HEK293 (cell line): ENCODE data around the gene CAPZB.

Experiments
- CTCF ChIA-PET: fragments of 350-600 bp; formaldehyde crosslinking; extraction: SDS; loops from one replicate; lab custom pipeline; 2021; ENCODE audit warnings: antibody characterized with exemption; lab: Yijun Ruan, JAX
- POLR2A ChIA-PET: fragments of 300-600 bp; formaldehyde crosslinking; extraction: SDS; loops from one replicate; lab custom pipeline; 2020; ENCODE audit warnings: antibody characterized with exemption, inconsistent platforms; lab: Yijun Ruan, JAX
- H3K27ac ChIP-seq: fragments of 200-500 bp; sonication (Bioruptor generic); 2 replicates; pipeline ENCODE4 v1.5.1; 2014; ENCODE audit warnings: low read depth, low read length, control low read depth, inconsistent platforms; ENCODE audit errors: extremely low read depth
- H3K36me3 ChIP-seq, 2 experiments: fragments of 200-500 bp in 1 of 2; sonication (Bioruptor generic) in 1 of 2; 1 replicate in 1 of 2; 2 replicates in 1 of 2; pipeline ENCODE4 v1.5.1; 2014 to 2017; ENCODE audit warnings: inconsistent platforms in 2 of 2, low read length in 2 of 2; ENCODE audit not compliant: control insufficient read depth in 2 of 2, insufficient read depth in 1 of 2
- H3K4me1 ChIP-seq: fragments of 200-500 bp; sonication (Bioruptor generic); 2 replicates; pipeline ENCODE4 v1.5.1; 2014; ENCODE audit warnings: mild to moderate bottlenecking, low read length, inconsistent platforms; ENCODE audit not compliant: control insufficient read depth, insufficient read depth
- H3K4me3 ChIP-seq: 2 replicates; pipeline ENCODE4 v1.5.1; 2011; ENCODE audit warnings: low read depth, mild to moderate bottlenecking, control low read depth, low read length, moderate library complexity
- H3K9me3 ChIP-seq: fragments of 200-500 bp; sonication (Bioruptor generic); 2 replicates; pipeline ENCODE4 v1.5.1; 2014; ENCODE audit warnings: low read depth, low read length, inconsistent platforms; ENCODE audit not compliant: control insufficient read depth, insufficient read depth
- GLIS1 ChIP-seq: fragments of 450-650 bp; formaldehyde crosslinking; IDR thresholded peaks from 2 replicates; pipeline ENCODE4 v1.5.1; 2016; ENCODE audit warnings: missing biosample characterization, missing genetic modification characterization
- KLF17 ChIP-seq: fragments of 450-650 bp; formaldehyde crosslinking; IDR thresholded peaks from 2 replicates; pipeline ENCODE4 v1.5.1; 2016; ENCODE audit warnings: missing biosample characterization, missing genetic modification characterization
- KLF8 ChIP-seq: fragments of 450-650 bp; formaldehyde crosslinking; IDR thresholded peaks from 2 replicates; pipeline ENCODE4 v1.5.1; 2016; ENCODE audit warnings: missing biosample characterization, missing genetic modification characterization
- PBX3 ChIP-seq: sonication (generic); formaldehyde crosslinking; IDR thresholded peaks from 2 replicates; pipeline ENCODE4 v1.8.1; 2022; ENCODE audit warnings: mild to moderate bottlenecking, moderate library complexity, missing genetic modification reagents
- PRDM4 ChIP-seq: fragments of 450-650 bp; formaldehyde crosslinking; IDR thresholded peaks from 2 replicates; pipeline ENCODE4 v1.5.1; 2017; ENCODE audit warnings: missing biosample characterization, missing genetic modification characterization
- SCRT1 ChIP-seq: fragments of 450-650 bp; formaldehyde crosslinking; IDR thresholded peaks from 2 replicates; pipeline ENCODE4 v1.5.1; 2016; ENCODE audit warnings: missing biosample characterization, missing genetic modification characterization, borderline replicate concordance
- SCRT2 ChIP-seq: fragments of 450-650 bp; formaldehyde crosslinking; IDR thresholded peaks from 2 replicates; pipeline ENCODE4 v1.5.1; 2016; ENCODE audit warnings: missing biosample characterization, missing genetic modification characterization
- ZBTB21 ChIP-seq: fragments of 450-650 bp; formaldehyde crosslinking; IDR thresholded peaks from 2 replicates; pipeline ENCODE4 v1.5.1; 2017; ENCODE audit warnings: missing biosample characterization, missing genetic modification characterization
- ZNF10 ChIP-seq: fragments of 450-650 bp; formaldehyde crosslinking; IDR thresholded peaks from 2 replicates; pipeline ENCODE4 v1.5.1; 2017; ENCODE audit warnings: missing biosample characterization, missing genetic modification characterization
- ZNF157 ChIP-seq: fragments of 450-650 bp; formaldehyde crosslinking; IDR thresholded peaks from 2 replicates; pipeline ENCODE4 v1.5.1; 2016; ENCODE audit warnings: missing biosample characterization, missing genetic modification characterization
- ZNF16 ChIP-seq: fragments of 450-650 bp; formaldehyde crosslinking; IDR thresholded peaks from 2 replicates; pipeline ENCODE4 v1.5.1; 2016; ENCODE audit warnings: low read depth, missing biosample characterization, missing genetic modification characterization
- ZNF184 ChIP-seq: fragments of 450-650 bp; IDR thresholded peaks from 2 replicates; pipeline ENCODE4 v1.5.1; 2018; ENCODE audit warnings: missing biosample characterization, mild to moderate bottlenecking, missing genetic modification characterization
- ZNF19 ChIP-seq: fragments of 450-650 bp; formaldehyde crosslinking; IDR thresholded peaks from 2 replicates; pipeline ENCODE4; 2016; ENCODE audit warnings: missing biosample characterization, missing genetic modification characterization, low read depth
- ZNF350 ChIP-seq: fragments of 450-650 bp; formaldehyde crosslinking; IDR thresholded peaks from 2 replicates; pipeline ENCODE4 v1.5.0; 2017; ENCODE audit warnings: missing biosample characterization, mild to moderate bottlenecking, missing genetic modification characterization
- ZNF362 ChIP-seq: fragments of 450-650 bp; formaldehyde crosslinking; IDR thresholded peaks from 2 replicates; pipeline ENCODE4 v1.5.1; 2016; ENCODE audit warnings: missing biosample characterization, missing genetic modification characterization
- ZNF366 ChIP-seq: fragments of 450-650 bp; formaldehyde crosslinking; conservative IDR thresholded peaks from 2 replicates; pipeline ENCODE4 v1.5.1; 2016; ENCODE audit warnings: missing biosample characterization, missing genetic modification characterization
- ZNF549 ChIP-seq: fragments of 450-650 bp; IDR thresholded peaks from 2 replicates; pipeline ENCODE4 v1.5.1; 2018; ENCODE audit warnings: missing biosample characterization, missing genetic modification characterization, mild to moderate bottlenecking, inconsistent platforms, moderate library complexity
- ZNF585B ChIP-seq: fragments of 450-650 bp; formaldehyde crosslinking; IDR thresholded peaks from 2 replicates; pipeline ENCODE4 v1.5.1; 2016; ENCODE audit warnings: missing biosample characterization, missing genetic modification characterization
- ZNF623 ChIP-seq: fragments of 450-650 bp; formaldehyde crosslinking; IDR thresholded peaks from 2 replicates; pipeline ENCODE4 v1.5.1; 2016; ENCODE audit warnings: missing biosample characterization, missing genetic modification characterization
- ZNF626 ChIP-seq: fragments of 450-650 bp; sonication (Bioruptor Pico); formaldehyde crosslinking; IDR thresholded peaks from 2 replicates; pipeline ENCODE4 v1.5.1; 2018; ENCODE audit warnings: missing biosample characterization, missing genetic modification characterization, inconsistent platforms
- ZNF629 ChIP-seq: fragments of 450-650 bp; formaldehyde crosslinking; IDR thresholded peaks from 2 replicates; pipeline ENCODE4 v1.5.1; 2017; ENCODE audit warnings: missing biosample characterization, missing genetic modification characterization
- ZNF654 ChIP-seq: fragments of 450-650 bp; formaldehyde crosslinking; IDR thresholded peaks from 2 replicates; pipeline ENCODE4 v1.5.1; 2016; ENCODE audit warnings: low read depth, missing biosample characterization, missing genetic modification characterization
- ZNF707 ChIP-seq: fragments of 450-650 bp; formaldehyde crosslinking; IDR thresholded peaks from 2 replicates; pipeline ENCODE4 v1.5.1; 2016; ENCODE audit warnings: missing biosample characterization, missing genetic modification characterization
- ZNF747 ChIP-seq: fragments of 450-650 bp; formaldehyde crosslinking; IDR thresholded peaks from 2 replicates; pipeline ENCODE4 v1.5.1; 2016; ENCODE audit warnings: missing biosample characterization, missing genetic modification characterization
- ZNF776 ChIP-seq: fragments of 450-650 bp; formaldehyde crosslinking; IDR thresholded peaks from 2 replicates; pipeline ENCODE4 v1.5.0; 2017; ENCODE audit warnings: missing biosample characterization, missing genetic modification characterization, borderline replicate concordance
- ZNF785 ChIP-seq: fragments of 450-650 bp; formaldehyde crosslinking; IDR thresholded peaks from 2 replicates; pipeline ENCODE4 v1.5.1; 2016; ENCODE audit warnings: missing biosample characterization, missing genetic modification characterization
- ZSCAN4 ChIP-seq: fragments of 450-650 bp; formaldehyde crosslinking; IDR thresholded peaks from 2 replicates; pipeline ENCODE4 v1.5.1; 2017; ENCODE audit warnings: missing biosample characterization, missing genetic modification characterization

Gene CAPZB

GRCh38 chr1:19448491-19449439 lies 36.6 kb downstream of the CAPZB start (continued):
- no peak for TF ChIP-seq PBX3 (CRISPR knock-in tag)
- no peak for TF ChIP-seq ZNF626 (tag by site-specific recombination)
- TF ChIP-seq ZNF629 (tag by site-specific recombination), result no peak
- TF ChIP-seq SCRT2 (tag by site-specific recombination), result peak; percentile 98
- TF ChIP-seq ZNF157, result no peak
- no peak for TF ChIP-seq KLF17 (tag by site-specific recombination)
- peak; percentile 91; the same call in 1 of the 2 replicates for TF ChIP-seq SCRT1 (tag by site-specific recombination)
- no peak for TF ChIP-seq KLF8 (tag by site-specific recombination)
- TF ChIP-seq ZNF585B, result no peak

- CTCF ChIA-PET, result interaction anchor here (1.7 kb wide), 1 partner anchor 57 kb away, joined by 5 read pairs; no protein-coding TSS in a partner anchor
- Histone ChIP-seq H3K9me3 (no peaks in the 10 kb centered on the region), H3K4me1 (peaks cover 24% of the 10 kb centered on the region), H3K4me3 (no peak overlapping the region), H3K36me3 (peaks cover 0 to 12% of the 10 kb centered on the region in 2 experiments; a peak in 1 of 3 replicates), H3K27ac (no peak overlapping the region)
- POLR2A ChIA-PET, result no interaction called here
- TF ChIP-seq PRDM4 (no peak), ZNF19 (tag by site-specific recombination) (no peak), ZNF350 (tag by site-specific recombination) (no peak), ZNF549 (tag by site-specific recombination) (no peak), ZNF785 (tag by site-specific recombination) (no peak), ZNF184 (no peak), ZNF707 (tag by site-specific recombination) (no peak), ZNF776 (tag by site-specific recombination) (no peak), GLIS1 (no peak), ZNF366 (tag by site-specific recombination) (no peak), ZNF362 (tag by site-specific recombination) (no peak), ZNF10 (tag by site-specific recombination) (no peak), ZNF623 (tag by site-specific recombination) (no peak), ZNF16 (tag by site-specific recombination) (no peak), ZBTB21 (no peak), ZNF654 (tag by site-specific recombination) (no peak), ZNF747 (tag by site-specific recombination) (no peak), ZSCAN4 (tag by site-specific recombination) (no peak)
These were observed 37.8 kb downstream of the CAPZB start for GRCh38 chr1:19447550-19447949.
